OCI-LY7 (cell line): ENCODE results near the gene WLS. TPM values are rescaled to one million over a fixed set of nuclear protein-coding genes. Genes with fewer than 3 reads are reported as not detected.

Experiments used
- BruUV-seq: library from RNA; stranded (reverse); fragments of 400-500 nt; replicated peaks from 2 replicates; lab custom pipeline; 2021; lab: Mats Ljungman, UMichigan
- CTCF ChIA-PET: fragments of 300-600 bp; sonication (Branson Sonifier 250); formaldehyde crosslinking; loops from one replicate; lab custom pipeline; 2022; ENCODE audit warnings: antibody characterized with exemption; ENCODE audit not compliant: unreplicated experiment; lab: Charles Lee
- POLR2A ChIA-PET: fragments of 300-600 bp; sonication (Branson Sonifier 250); formaldehyde crosslinking; loops from one replicate; lab custom pipeline; 2022; ENCODE audit warnings: antibody characterized with exemption; lab: Charles Lee
- DNase-seq: peaks from one replicate; pipeline ENCODE4 v3.0.0-alpha.2; 2015; ENCODE audit warnings: low spot score
- H2AFZ ChIP-seq: fragments of 200-600 bp; sonication (generic), shearing (Covaris generic); 2 replicates; pipeline ENCODE4 v1.6.1; 2014; ENCODE audit warnings: mild to moderate bottlenecking, antibody characterized with exemption, low read length, moderate library complexity
- H3K27ac ChIP-seq: fragments of 200-600 bp; sonication (generic); 2 replicates; pipeline ENCODE4 v1.5.1; 2014; ENCODE audit warnings: mixed run types, low read depth, mild to moderate bottlenecking, moderate library complexity, low read length, inconsistent platforms; ENCODE audit not compliant: poor library complexity, severe bottlenecking
- H3K36me3 ChIP-seq: fragments of 200-600 bp; sonication (generic); 2 replicates; pipeline ENCODE4 v1.6.1; 2014; ENCODE audit warnings: mild to moderate bottlenecking, antibody characterized with exemption, low read length, moderate library complexity, mixed read lengths; ENCODE audit not compliant: insufficient read depth
- H3K4me1 ChIP-seq: fragments of 200-600 bp; sonication (generic); 2 replicates; pipeline ENCODE4 v1.5.1; 2014; ENCODE audit warnings: mild to moderate bottlenecking, low read length; ENCODE audit not compliant: insufficient read depth, poor library complexity, severe bottlenecking
- H3K4me2 ChIP-seq: fragments of 200-600 bp; sonication (generic); 2 replicates; pipeline ENCODE4 v1.6.1; 2014; ENCODE audit warnings: mild to moderate bottlenecking, low read length
- H3K4me3 ChIP-seq: fragments of 200-600 bp; sonication (generic); 2 replicates; pipeline ENCODE4 v1.5.1; 2014; ENCODE audit warnings: mild to moderate bottlenecking, low read depth, low read length; ENCODE audit not compliant: poor library complexity, severe bottlenecking
- H3K79me2 ChIP-seq: fragments of 200-600 bp; sonication (generic); 2 replicates; pipeline ENCODE4 v1.6.1; 2016; ENCODE audit warnings: low read depth, mild to moderate bottlenecking, low read length, moderate library complexity, mixed read lengths; ENCODE audit not compliant: insufficient read depth
- H3K9me2 ChIP-seq: fragments of 200-600 bp; sonication (generic); 2 replicates; pipeline ENCODE4 v1.6.1; 2016; ENCODE audit warnings: mild to moderate bottlenecking, low read length, mixed read lengths; ENCODE audit not compliant: insufficient read depth
- H3K9me3 ChIP-seq: fragments of 200-600 bp; sonication (generic); 2 replicates; pipeline ENCODE4 v1.6.1; 2014; ENCODE audit warnings: mild to moderate bottlenecking, mixed run types, low read length, mixed read lengths
- H4K20me1 ChIP-seq: fragments of 200-600 bp; sonication (generic); 2 replicates; pipeline ENCODE4 v1.6.1; 2014; ENCODE audit warnings: mild to moderate bottlenecking, antibody characterized with exemption, low read length, moderate library complexity, mixed read lengths; ENCODE audit not compliant: insufficient read depth
- EZH2phosphoT487 ChIP-seq: fragments of 200-600 bp; sonication (generic); IDR thresholded peaks from 2 replicates; pipeline ENCODE4 v1.6.1; 2018; ENCODE audit warnings: low read depth, borderline replicate concordance, mild to moderate bottlenecking, mixed run types, antibody characterized with exemption, low read length, moderate library complexity, mixed read lengths
- intact Hi-C: fragments of 100-400 bp; cut with micrococcal nuclease; formaldehyde crosslinking; loops from one replicate; pipeline ENCODE4 v1.10.0; 2022; ENCODE audit not compliant: unreplicated experiment
- total RNA-seq, 2 experiments: library from RNA; depleted of rRNA in 1 of 2; stranded (reverse); fragments of >200 nt in 1 of 2; shearing (Covaris generic) in 1 of 2; gene quantifications; 2 replicates each; pipeline ENCODE4 v1.2.3, GENCODE V29; 2014 to 2022
- TF ChIP-seq, protein P1 (sequence below): fragments of 200-600 bp; sonication (generic); conservative IDR thresholded peaks from 2 replicates; pipeline ENCODE4 v1.5.1; 2014; ENCODE audit warnings: mild to moderate bottlenecking, antibody characterized with exemption, low read length, moderate library complexity, mixed read lengths

Gene WLS
- total RNA-seq, 2 experiments from 2014 or later: not detected

GRCh38 chr1:68100571-68100970, 131.8 kb downstream of the WLS start:
- intact Hi-C loops: no loop called here
- Histone ChIP-seq H3K36me3 (no peaks in the 10 kb centered on the region), H3K4me1 (no peaks in the 10 kb centered on the region), H3K9me2 (no peaks in the 10 kb centered on the region), H3K27ac (no peak overlapping the region), H3K4me3 (no peak overlapping the region), H2AFZ (no peak overlapping the region), H3K9me3 (no peaks in the 10 kb centered on the region), H4K20me1 (no peaks in the 10 kb centered on the region), H3K4me2 (no peak overlapping the region), H3K79me2 (no peaks in the 10 kb centered on the region)
- ChIA-PET POLR2A (interaction anchor here (0.7 kb wide), 1 partner anchor 67 kb away, joined by 3 read pairs; no protein-coding TSS in a partner anchor), CTCF (no interaction called here)
- DNase-seq: no peak
- BruUV-seq: no TSS peak
- no peak for TF ChIP-seq EZH2phosphoT487
- TF ChIP-seq, protein P1, sequence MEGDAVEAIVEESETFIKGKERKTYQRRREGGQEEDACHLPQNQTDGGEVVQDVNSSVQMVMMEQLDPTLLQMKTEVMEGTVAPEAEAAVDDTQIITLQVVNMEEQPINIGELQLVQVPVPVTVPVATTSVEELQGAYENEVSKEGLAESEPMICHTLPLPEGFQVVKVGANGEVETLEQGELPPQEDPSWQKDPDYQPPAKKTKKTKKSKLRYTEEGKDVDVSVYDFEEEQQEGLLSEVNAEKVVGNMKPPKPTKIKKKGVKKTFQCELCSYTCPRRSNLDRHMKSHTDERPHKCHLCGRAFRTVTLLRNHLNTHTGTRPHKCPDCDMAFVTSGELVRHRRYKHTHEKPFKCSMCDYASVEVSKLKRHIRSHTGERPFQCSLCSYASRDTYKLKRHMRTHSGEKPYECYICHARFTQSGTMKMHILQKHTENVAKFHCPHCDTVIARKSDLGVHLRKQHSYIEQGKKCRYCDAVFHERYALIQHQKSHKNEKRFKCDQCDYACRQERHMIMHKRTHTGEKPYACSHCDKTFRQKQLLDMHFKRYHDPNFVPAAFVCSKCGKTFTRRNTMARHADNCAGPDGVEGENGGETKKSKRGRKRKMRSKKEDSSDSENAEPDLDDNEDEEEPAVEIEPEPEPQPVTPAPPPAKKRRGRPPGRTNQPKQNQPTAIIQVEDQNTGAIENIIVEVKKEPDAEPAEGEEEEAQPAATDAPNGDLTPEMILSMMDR: no peak

- H3K36me3 ChIP-seq: no peaks in the 10 kb centered on the region
- H2AFZ ChIP-seq: no peak overlapping the region
- TF ChIP-seq, protein P1: no peak
- TF ChIP-seq EZH2phosphoT487: no peak
- no peaks in the 10 kb centered on the region for H3K9me2 ChIP-seq
- H4K20me1 ChIP-seq: no peaks in the 10 kb centered on the region
- CTCF ChIA-PET: interaction anchor here (0.5 kb wide), 1 partner anchor 72 kb away, joined by 3 read pairs; no protein-coding TSS in a partner anchor
- no peaks in the 10 kb centered on the region for H3K9me3 ChIP-seq
- intact Hi-C loops: no loop called here
- no peak overlapping the region for H3K27ac ChIP-seq
- POLR2A ChIA-PET: interaction anchor here (0.5 kb wide), 1 partner anchor 15 kb away, joined by 3 read pairs; no protein-coding TSS in a partner anchor
- no peak for DNase-seq
- H3K79me2 ChIP-seq: no peaks in the 10 kb centered on the region
- no peak overlapping the region for H3K4me2 ChIP-seq
- H3K4me1 ChIP-seq: no peaks in the 10 kb centered on the region
- no TSS peak for BruUV-seq
- no peak overlapping the region for H3K4me3 ChIP-seq
These were observed 138.6 kb downstream of the WLS start for GRCh38 chr1:68093737-68094136.

DNA sequence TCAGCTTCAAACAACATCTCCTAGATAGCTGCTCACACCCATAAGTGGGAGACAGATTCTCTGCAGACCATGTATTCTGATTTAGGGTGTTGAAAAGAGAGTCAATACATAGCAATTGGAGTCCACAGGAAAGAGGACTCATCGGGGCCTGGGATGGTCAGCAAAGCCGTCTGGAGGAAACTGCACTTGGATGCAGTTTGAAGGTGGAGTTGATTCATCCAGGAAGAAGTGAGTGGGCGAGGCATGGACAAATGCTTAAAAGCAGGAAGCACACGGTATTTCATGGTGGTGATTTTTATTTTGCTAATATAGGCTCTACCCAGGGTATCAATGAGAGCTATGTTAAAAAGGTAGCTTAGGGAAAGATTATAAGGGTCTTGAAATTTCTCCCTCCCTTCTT, 145.1 kb downstream of the WLS start:
- BruUV-seq: no TSS peak
- CTCF ChIA-PET: no interaction called here

More for the DNA sequence above, 145.1 kb downstream of the WLS start:
- no peak for DNase-seq
- H3K9me3 ChIP-seq: no peaks in the 10 kb centered on the region
- H2AFZ ChIP-seq: no peak overlapping the region
- intact Hi-C loops: no loop called here
- no peaks in the 10 kb centered on the region for H3K36me3 ChIP-seq
- H3K4me3 ChIP-seq: no peak overlapping the region
- no peak for TF ChIP-seq EZH2phosphoT487
- TF ChIP-seq, protein P1: no peak
- H3K79me2 ChIP-seq: no peaks in the 10 kb centered on the region
- no peak overlapping the region for H3K27ac ChIP-seq
- no peaks in the 10 kb centered on the region for H3K4me1 ChIP-seq
- POLR2A ChIA-PET: interaction anchor here (0.7 kb wide), 3 partner anchors 33 to 386 kb away, joined by 3 read pairs; no protein-coding TSS in a partner anchor
- no peak overlapping the region for H3K4me2 ChIP-seq
- H3K9me2 ChIP-seq: no peaks in the 10 kb centered on the region
- H4K20me1 ChIP-seq: no peaks in the 10 kb centered on the region
